ENCODE data around the gene TRUB2. TPM values are rescaled to one million over a fixed set of nuclear protein-coding genes. Genes with fewer than 3 reads are reported as not detected.

TRUB2 gene
- total RNA-seq, 3 donors from 2014 or later, result 11.8 to 19.8 (median 18.0) TPM

DNA sequence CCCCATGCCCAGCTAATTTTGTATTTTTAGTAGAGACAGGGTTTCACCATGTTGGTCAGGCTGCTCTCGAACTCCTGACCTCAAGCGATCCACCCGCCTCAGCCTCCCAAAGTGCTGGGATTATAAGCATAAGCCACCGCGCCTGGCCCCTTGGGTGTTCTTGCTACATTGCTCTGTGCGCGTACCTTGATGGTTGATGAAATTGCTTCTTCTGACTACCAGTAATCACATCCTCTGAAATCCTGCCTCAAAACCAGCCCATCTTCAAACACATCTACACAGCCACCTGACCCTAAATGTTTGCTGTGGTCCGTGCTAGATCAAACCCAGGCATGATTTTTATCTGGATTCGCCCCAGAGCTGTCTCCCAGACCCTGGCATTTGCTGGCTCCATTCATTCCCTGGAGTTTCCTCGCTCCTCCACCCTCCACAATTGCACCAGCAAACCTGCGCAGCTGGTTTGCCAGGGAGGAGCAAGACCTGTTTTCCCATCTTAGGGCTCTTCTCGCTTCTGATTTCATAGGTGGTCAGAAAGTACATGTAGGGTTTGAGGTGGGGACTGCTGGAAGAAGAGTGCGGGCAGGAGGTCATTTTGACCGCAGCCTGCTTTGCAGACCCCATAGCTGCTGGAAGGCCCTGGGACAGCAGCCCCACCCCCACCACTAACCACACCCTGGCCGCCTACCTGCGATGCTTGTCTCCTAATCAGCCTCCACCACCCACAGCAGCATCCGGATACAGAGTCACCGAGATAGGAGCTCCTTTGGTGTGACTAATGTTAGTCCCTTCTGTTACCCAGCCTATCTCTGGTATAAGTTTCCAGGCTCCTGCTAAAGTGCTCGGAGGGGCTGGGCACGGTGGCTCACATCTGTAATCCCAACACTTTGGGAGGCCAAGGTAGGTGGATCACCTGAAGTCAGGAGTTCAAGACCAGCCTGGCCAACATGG is 23.4 kb downstream of the TRUB2 start:
- no peaks in the 10 kb centered on the region for H3K27me3 ChIP-seq
- no peaks in the 10 kb centered on the region for H3K36me3 ChIP-seq
- no peaks in the 10 kb centered on the region for H3K9me3 ChIP-seq
- H3K4me1 ChIP-seq, result no peaks in the 10 kb centered on the region
- TF ChIP-seq, protein P1, sequence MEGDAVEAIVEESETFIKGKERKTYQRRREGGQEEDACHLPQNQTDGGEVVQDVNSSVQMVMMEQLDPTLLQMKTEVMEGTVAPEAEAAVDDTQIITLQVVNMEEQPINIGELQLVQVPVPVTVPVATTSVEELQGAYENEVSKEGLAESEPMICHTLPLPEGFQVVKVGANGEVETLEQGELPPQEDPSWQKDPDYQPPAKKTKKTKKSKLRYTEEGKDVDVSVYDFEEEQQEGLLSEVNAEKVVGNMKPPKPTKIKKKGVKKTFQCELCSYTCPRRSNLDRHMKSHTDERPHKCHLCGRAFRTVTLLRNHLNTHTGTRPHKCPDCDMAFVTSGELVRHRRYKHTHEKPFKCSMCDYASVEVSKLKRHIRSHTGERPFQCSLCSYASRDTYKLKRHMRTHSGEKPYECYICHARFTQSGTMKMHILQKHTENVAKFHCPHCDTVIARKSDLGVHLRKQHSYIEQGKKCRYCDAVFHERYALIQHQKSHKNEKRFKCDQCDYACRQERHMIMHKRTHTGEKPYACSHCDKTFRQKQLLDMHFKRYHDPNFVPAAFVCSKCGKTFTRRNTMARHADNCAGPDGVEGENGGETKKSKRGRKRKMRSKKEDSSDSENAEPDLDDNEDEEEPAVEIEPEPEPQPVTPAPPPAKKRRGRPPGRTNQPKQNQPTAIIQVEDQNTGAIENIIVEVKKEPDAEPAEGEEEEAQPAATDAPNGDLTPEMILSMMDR (IDR thresholded peaks at IDR 0.05), result no peak
- TF ChIP-seq POLR2A (IDR thresholded peaks at IDR 0.05) (no peak), POLR2AphosphoS5 (IDR thresholded peaks at IDR 0.05) (no peak)
- H3K4me3 ChIP-seq, result no peak overlapping the region
- peak overlapping the region; percentile 50 to 68 for H3K27ac ChIP-seq
- intact Hi-C loops (cut with DNase I; ENCODE audit: low total_unique reads), result no loop called here
- peak in 1 of 2 donors; percentile 57 for DNase-seq (ENCODE audit: low spot score in 2 of 2)

- intact Hi-C loops (cut with DNase I; ENCODE audit: low total_unique reads), result no loop called here
- Histone ChIP-seq H3K27me3 (no peaks in the 10 kb centered on the region), H3K27ac (no peak overlapping the region), H3K4me3 (no peak overlapping the region), H3K36me3 (no peaks in the 10 kb centered on the region), H3K4me1 (no peaks in the 10 kb centered on the region), H3K9me3 (no peaks in the 10 kb centered on the region)
- no peak for DNase-seq (ENCODE audit: low spot score in 2 of 2)
- TF ChIP-seq, protein P1 (IDR thresholded peaks at IDR 0.05), result no peak
- TF ChIP-seq POLR2AphosphoS5 (IDR thresholded peaks at IDR 0.05), result no peak
- TF ChIP-seq POLR2A (IDR thresholded peaks at IDR 0.05), result no peak
Observed at GRCh38 chr9:128297221-128297773, 24.9 kb downstream of the TRUB2 start.

DNA sequence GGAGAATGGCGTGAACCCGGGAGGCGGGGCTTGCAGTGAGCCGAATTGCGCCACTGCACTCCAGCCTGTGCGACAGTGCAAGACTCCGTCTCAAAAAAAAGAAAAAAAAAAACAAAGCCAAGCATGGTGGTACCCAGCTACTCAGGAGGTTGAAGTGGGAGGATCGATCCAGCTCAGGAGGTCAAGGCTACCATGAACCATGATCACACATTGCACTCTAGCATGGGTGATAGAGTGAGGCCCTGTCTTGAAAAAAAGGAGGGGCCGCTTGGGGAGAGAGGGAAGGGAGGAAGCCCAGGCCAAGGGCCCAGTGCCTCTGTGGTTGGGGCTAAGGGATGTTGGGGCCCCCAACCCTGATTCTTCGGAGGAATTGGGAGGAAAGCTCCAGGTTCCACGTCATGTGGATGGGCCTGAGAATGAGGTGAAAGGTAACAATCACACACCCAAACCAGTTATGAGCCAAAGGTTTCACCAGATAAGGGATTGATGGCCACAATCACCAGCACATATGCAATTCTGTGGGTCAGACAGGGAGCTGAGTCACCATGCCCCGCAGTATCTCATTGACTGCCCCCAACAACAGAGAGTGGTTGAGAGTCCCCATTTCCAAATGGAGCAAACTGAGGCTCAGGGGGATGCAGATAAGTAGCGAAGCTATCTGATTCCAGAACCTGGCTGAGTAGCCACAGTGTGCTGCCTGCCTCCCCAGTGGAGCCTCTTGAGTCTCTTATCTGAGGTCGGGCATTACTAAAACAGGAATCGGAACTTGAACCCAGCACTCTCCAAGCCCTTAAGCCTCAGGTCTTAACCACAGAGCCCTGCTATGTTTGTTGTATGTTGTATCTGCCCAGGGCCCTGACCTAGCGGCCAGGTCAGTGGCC is 25.7 kb downstream of the TRUB2 start:
- Histone ChIP-seq H3K36me3 (no peaks in the 10 kb centered on the region), H3K27me3 (no peaks in the 10 kb centered on the region), H3K27ac (no peak overlapping the region), H3K4me3 (no peak overlapping the region), H3K4me1 (no peaks in the 10 kb centered on the region), H3K9me3 (no peaks in the 10 kb centered on the region)
- no peak for DNase-seq (ENCODE audit: low spot score in 2 of 2)
- TF ChIP-seq POLR2A (IDR thresholded peaks at IDR 0.05), result no peak
- TF ChIP-seq, protein P1 (IDR thresholded peaks at IDR 0.05), result no peak
- no peak for TF ChIP-seq POLR2AphosphoS5 (IDR thresholded peaks at IDR 0.05)
- intact Hi-C loops (cut with DNase I; ENCODE audit: low total_unique reads), result no loop called here

DNA sequence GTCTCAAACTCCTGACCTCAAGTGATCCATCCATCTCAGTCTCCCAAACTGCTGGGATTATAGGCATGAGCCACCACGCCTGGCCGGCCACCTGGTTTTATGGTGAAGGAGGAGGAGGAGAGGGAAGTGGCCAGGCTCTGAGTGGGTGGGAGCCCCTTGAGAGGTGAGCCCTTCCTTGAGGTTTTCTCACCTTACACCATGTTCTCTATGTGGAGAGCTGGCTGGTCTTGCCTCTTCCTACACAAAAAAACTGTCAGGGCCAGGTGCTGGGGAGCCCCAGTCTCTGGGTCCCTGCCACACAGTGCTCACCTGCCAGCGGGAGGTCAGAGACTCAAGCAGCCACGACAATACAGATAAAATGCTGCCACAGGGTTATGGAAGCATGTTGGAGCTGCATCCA is 28.1 kb downstream of the TRUB2 start:
- H3K4me1 ChIP-seq, result no peaks in the 10 kb centered on the region
- no peaks in the 10 kb centered on the region for H3K27me3 ChIP-seq
- TF ChIP-seq, protein P1 (IDR thresholded peaks at IDR 0.05), result no peak
- TF ChIP-seq POLR2A (IDR thresholded peaks at IDR 0.05) (no peak), POLR2AphosphoS5 (IDR thresholded peaks at IDR 0.05) (no peak)
- intact Hi-C loops (cut with DNase I; ENCODE audit: low total_unique reads), result no loop called here
- no peak overlapping the region for H3K4me3 ChIP-seq
- no peaks in the 10 kb centered on the region for H3K9me3 ChIP-seq
- no peak overlapping the region for H3K27ac ChIP-seq
- no peak for DNase-seq (ENCODE audit: low spot score in 2 of 2)
- H3K36me3 ChIP-seq, result no peaks in the 10 kb centered on the region
